Natural killer cell treated with Interleukin-12 subunit alpha and Interleukin-12 subunit beta and Interleukin-15 and Interleukin-18, amount 100 ng/mL, for 72 hours (primary cell): ENCODE results near the gene HNRNPF. TPM values are rescaled to one million over a fixed set of nuclear protein-coding genes. Genes with fewer than 3 reads are reported as not detected.
"Not testable (repeated sequence)": the region's sequence is repeated elsewhere in the genome, so short reads cannot be mapped to it uniquely, and the experiment has no call there.

ENCODE experiments used
- ATAC-seq, 2 donors: fragments of 150-1000 bp; cut with Tn5 transposase in 1 of 2; sonication (Bioruptor Pico), chemical (Tn5 transposase) in 1 of 2; 2 replicates each; pipeline ENCODE4 v1.10.0; 2021
- DNase-seq: peaks from one replicate; pipeline ENCODE4 v3.0.0; 2022; ENCODE audit warnings: low spot score
- H3K27ac Mint-ChIP-seq, 2 donors: 1 replicate in 1 of 2; 2 replicates in 1 of 2; pipeline ENCODE4 v1.8.0; 2022; ENCODE audit warnings: mixed read lengths in 2 of 2, mild to moderate bottlenecking in 1 of 2, moderate library complexity in 1 of 2
- H3K27me3 Mint-ChIP-seq, 2 donors: 1 replicate in 1 of 2; 2 replicates in 1 of 2; pipeline ENCODE4 v1.8.0; 2022; ENCODE audit warnings: mixed read lengths in 2 of 2
- H3K36me3 Mint-ChIP-seq: one replicate; pipeline ENCODE4 v1.8.0; 2022; ENCODE audit warnings: mixed read lengths
- H3K4me1 Mint-ChIP-seq, 2 donors: 1 replicate in 1 of 2; 2 replicates in 1 of 2; pipeline ENCODE4 v1.8.0; 2022; ENCODE audit warnings: low read depth in 2 of 2, mixed read lengths in 2 of 2, mild to moderate bottlenecking in 1 of 2
- H3K4me3 Mint-ChIP-seq: one replicate; pipeline ENCODE4 v1.8.0; 2022; ENCODE audit warnings: mixed read lengths
- H3K9me3 Mint-ChIP-seq: 2 replicates; pipeline ENCODE4 v1.8.0; 2022; ENCODE audit warnings: mixed read lengths
- total RNA-seq, 2 donors: library from RNA; stranded (reverse); gene quantifications; one replicate each; pipeline ENCODE4 v1.2.3, GENCODE V29; 2022

HNRNPF gene, protein sequence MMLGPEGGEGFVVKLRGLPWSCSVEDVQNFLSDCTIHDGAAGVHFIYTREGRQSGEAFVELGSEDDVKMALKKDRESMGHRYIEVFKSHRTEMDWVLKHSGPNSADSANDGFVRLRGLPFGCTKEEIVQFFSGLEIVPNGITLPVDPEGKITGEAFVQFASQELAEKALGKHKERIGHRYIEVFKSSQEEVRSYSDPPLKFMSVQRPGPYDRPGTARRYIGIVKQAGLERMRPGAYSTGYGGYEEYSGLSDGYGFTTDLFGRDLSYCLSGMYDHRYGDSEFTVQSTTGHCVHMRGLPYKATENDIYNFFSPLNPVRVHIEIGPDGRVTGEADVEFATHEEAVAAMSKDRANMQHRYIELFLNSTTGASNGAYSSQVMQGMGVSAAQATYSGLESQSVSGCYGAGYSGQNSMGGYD
- total RNA-seq, result 100 to 1,000 TPM; 340 to 514 TPM

DNA sequence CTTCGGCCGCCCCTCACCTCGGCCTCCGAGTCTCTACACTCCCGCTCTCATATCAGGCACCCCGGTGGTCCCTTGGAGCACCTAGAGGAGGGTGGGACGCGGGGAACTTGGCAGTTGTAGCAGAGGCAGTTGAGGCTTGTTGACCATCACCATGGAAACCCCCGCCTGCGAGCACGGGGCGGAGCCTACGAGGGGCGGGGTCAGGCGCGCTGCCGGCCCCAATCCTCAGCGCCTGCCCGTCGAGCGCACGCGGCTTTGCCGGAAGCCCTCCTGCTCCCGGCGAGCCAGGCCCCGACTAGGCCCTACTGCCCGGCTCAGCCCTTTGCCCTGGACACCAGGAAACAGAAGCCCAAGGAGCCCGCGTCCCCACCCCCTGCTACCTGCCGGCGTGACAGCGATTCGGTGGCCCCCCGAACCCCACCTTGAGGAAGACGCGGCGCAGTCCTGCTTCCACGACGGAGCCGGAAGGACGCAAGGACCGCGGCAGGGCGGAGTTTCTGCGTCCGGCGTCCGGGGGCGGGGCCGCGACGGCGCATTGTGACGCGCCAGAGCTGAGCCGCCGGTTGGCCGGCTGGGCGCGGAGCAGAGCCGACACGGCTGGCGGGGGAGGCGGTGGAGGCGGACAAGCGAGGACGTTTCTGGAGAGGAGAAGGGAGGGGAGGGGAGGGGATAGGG is at the start of gene HNRNPF:
TSS of gene HNRNPF (minus strand) at position 477 of the 675 bp plus-strand sequence. CDS start 21,302 bp downstream, outside the sequence.
- Mint-ChIP-seq H3K36me3 (peaks cover 6% of the 10 kb centered on the region), H3K4me1 (peaks cover 19 to 22% of the 10 kb centered on the region in 2 donors)
- peak; percentile 87 to 91 for ATAC-seq

GRCh38 chr10:43458227-43458626 is 49.2 kb upstream of the HNRNPF start:
- H3K27me3 Mint-ChIP-seq, result no peaks in the 10 kb centered on the region
- no peak overlapping the region for H3K4me3 Mint-ChIP-seq
- peaks cover 4% of the 10 kb centered on the region for H3K36me3 Mint-ChIP-seq
- H3K4me1 Mint-ChIP-seq, result peaks cover 17 to 32% of the 10 kb centered on the region in 2 donors
- peak overlapping the region; percentile 27 to 64 for H3K27ac Mint-ChIP-seq
- ATAC-seq, result no peak
- no peaks in the 10 kb centered on the region for H3K9me3 Mint-ChIP-seq
- DNase-seq, result no peak

More for the DNA sequence above, at the start of gene HNRNPF:
- peak; percentile 97 for DNase-seq
- Mint-ChIP-seq H3K27me3 (no peaks in the 10 kb centered on the region), H3K4me3 (peak within 1 kb of the TSS; percentile 97), H3K27ac (peak within 1 kb of the TSS; percentile 88 to 92), H3K9me3 (no peaks in the 10 kb centered on the region)

- Mint-ChIP-seq H3K27ac (peak overlapping the region; percentile 100), H3K4me1 (peaks cover 28 to 42% of the 10 kb centered on the region in 2 donors), H3K4me3 (peak overlapping the region; percentile 100)
- DNase-seq, H3K27me3 Mint-ChIP-seq, H3K36me3 Mint-ChIP-seq, ATAC-seq, H3K9me3 Mint-ChIP-seq: not testable (repeated sequence)
Measured at GRCh38 chr10:43456561-43456960, 47.6 kb upstream of the HNRNPF start.

DNA sequence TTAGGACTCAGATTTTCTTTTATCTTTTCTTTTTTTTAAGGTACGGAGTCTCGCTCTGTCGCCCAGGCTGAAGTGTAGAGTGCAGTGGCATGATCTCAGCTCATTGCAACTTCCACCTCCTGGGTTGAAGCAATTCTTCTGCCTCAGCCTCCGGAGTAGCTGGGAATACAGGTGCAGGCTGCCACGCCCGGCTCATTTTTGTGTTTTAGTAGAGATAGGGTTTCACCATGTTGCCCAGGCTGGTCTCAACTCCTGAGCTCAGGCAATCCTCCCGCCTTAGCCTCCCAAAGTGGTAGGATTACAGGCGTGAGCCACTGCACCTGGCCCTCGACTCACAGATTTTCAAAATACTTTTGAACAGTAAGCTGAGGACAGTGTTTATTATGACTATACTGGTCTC is 45.0 kb upstream of the HNRNPF start:
- Mint-ChIP-seq H3K4me3 (peak overlapping the region; percentile 100), H3K27ac (peak overlapping the region; percentile 100), H3K4me1 (peaks cover 28 to 42% of the 10 kb centered on the region in 2 donors)
- H3K9me3 Mint-ChIP-seq, H3K27me3 Mint-ChIP-seq, ATAC-seq, H3K36me3 Mint-ChIP-seq, DNase-seq: not testable (repeated sequence)

DNA sequence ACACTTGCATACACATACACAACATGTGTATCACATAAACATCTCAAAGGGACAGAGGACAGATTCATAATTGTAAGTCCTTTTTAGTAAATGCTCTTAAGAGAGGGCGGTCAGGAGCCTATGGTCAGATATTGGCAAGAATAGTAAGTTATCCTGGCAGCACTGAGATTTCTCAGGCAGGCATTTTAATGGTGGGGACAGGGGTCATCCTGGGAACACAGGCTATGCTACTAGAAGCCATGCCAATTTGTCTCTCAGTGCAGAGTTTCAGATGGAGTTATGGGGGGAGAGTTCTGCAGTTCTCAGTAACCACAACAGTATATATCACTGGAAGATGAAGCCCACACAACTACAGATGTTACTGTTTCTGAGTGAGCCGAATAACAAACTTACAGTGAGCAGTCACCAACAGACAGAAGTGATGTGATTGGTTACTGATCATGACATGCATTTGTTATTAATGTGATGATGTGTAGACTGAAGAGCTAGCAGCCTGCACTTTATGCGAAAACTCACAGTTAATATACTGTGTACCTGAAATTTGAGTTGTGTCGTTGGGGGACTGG is 44.4 kb upstream of the HNRNPF start:
- Mint-ChIP-seq H3K9me3 (no peaks in the 10 kb centered on the region), H3K27me3 (no peaks in the 10 kb centered on the region), H3K36me3 (peaks cover 4% of the 10 kb centered on the region), H3K4me1 (peaks cover 28 to 42% of the 10 kb centered on the region in 2 donors), H3K4me3 (peak overlapping the region; percentile 61), H3K27ac (peak overlapping the region; percentile 92 to 100)
- DNase-seq, result no peak
- ATAC-seq, result peak in 1 of 2 donors; percentile 13

- Mint-ChIP-seq H3K27me3 (no peaks in the 10 kb centered on the region), H3K4me3 (peak overlapping the region; percentile 61), H3K36me3 (peaks cover 4% of the 10 kb centered on the region), H3K9me3 (no peaks in the 10 kb centered on the region), H3K27ac (peak overlapping the region; percentile 92 to 100), H3K4me1 (peaks cover 28 to 42% of the 10 kb centered on the region in 2 donors)
- DNase-seq (no peak), ATAC-seq (no peak)
Measured at GRCh38 chr10:43452356-43452914, 43.4 kb upstream of the HNRNPF start.

GRCh38 chr10:43448742-43449141 is 39.8 kb upstream of the HNRNPF start:
- DNase-seq, result no peak
- peaks cover 29 to 34% of the 10 kb centered on the region in 2 donors for H3K4me1 Mint-ChIP-seq
- H3K9me3 Mint-ChIP-seq, result no peaks in the 10 kb centered on the region
- no peak for ATAC-seq
- no peaks in the 10 kb centered on the region for H3K27me3 Mint-ChIP-seq
- no peaks in the 10 kb centered on the region for H3K36me3 Mint-ChIP-seq
- no peak overlapping the region for H3K4me3 Mint-ChIP-seq
- H3K27ac Mint-ChIP-seq, result no peak overlapping the region

DNA sequence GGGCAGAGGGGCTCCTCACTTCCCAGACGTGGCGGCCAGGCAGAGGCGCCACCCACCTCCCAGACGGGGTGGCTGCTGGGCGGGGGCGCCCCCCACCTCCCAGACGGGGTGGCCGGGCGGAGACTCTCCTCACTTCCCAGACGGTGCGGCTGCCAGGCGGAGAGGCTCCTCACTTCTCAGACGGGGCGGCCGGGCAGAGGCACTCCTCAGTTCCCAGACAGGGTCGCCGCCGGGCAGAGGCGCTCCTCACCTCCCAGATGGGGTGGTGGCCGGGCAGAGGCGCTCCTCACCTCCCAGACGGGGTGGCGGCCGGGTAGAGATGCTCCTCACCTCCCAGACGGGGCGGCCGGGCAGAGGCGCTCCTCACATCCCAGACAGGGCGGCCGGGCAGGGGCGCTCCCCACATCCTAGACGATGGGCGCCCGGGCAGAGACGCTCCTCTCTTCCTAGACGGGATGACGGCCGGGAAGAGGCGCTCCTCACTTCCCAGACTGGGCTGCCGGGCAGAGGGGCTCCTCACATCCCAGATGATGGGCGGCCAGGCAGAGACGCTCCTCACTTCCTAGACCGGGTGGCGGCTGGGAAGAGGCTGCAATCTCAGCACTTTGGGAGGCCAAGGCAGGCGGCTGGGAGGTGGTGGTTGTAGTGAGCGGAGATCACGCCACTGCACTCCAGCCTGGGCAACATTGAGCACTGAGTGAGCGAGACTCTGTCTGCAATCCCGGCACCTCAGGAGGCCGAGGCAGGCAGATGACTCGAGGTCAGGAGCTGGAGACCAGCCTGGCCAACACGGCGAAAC is 37.4 kb upstream of the HNRNPF start:
- not testable (repeated sequence) for ATAC-seq, H3K36me3 Mint-ChIP-seq, DNase-seq, H3K27ac Mint-ChIP-seq, H3K9me3 Mint-ChIP-seq, H3K27me3 Mint-ChIP-seq, H3K4me3 Mint-ChIP-seq
- H3K4me1 Mint-ChIP-seq, result peaks cover 9 to 12% of the 10 kb centered on the region in 2 donors

DNA sequence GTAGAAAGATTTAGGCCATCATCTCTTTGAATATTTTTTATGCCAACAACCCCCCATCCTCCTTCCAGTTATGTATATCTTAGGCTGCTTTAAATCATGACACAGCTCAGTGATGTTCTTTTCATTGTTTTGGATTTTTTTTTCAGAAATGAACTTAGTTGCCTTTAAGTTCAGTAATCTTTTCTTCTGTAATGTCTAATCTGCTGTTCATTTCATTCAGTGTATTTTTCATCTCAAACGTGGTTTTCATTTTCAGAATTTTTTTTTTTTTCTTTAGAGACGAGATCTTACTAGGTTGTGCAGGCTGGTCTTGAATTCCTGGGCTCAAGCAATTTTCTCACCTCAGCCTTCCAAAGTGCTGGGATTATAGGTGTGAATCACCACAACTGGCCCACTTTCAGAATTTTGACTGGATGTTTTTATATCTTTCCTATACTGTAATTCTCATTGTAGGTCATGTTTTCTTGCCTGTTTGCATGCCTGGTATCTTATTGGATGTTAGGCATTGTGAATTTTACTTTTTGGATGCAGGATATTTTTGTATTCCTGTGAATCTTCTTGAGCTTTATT is 36.0 kb upstream of the HNRNPF start:
- no peak for DNase-seq
- H3K27me3 Mint-ChIP-seq, result no peaks in the 10 kb centered on the region
- H3K36me3 Mint-ChIP-seq, result no peaks in the 10 kb centered on the region
- H3K4me1 Mint-ChIP-seq, result peaks cover 9 to 12% of the 10 kb centered on the region in 2 donors
- peak overlapping the region; percentile 1 to 78 for H3K27ac Mint-ChIP-seq
- no peaks in the 10 kb centered on the region for H3K9me3 Mint-ChIP-seq
- no peak overlapping the region for H3K4me3 Mint-ChIP-seq
- ATAC-seq, result no peak

DNA sequence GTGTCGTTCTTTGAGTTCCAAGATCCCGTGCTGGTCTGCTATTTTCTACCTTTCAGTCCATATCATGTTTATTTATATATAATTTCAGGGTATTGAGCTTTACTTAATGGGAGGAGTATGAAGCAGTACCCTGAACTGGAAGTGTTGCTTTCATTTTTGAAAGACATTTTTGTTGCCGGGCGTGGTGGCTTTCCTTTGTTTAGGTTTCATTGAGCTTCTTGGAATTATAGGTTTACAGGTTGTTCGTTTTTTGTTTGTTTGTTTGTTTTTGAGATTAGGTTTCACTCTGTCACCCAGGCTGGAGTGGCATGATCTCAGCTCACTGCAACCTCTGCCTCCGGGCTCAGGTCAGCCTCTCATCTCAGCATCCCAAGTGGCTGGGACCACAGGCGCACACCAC is 35.3 kb upstream of the HNRNPF start:
- Mint-ChIP-seq H3K4me3 (peak overlapping the region; percentile 25), H3K4me1 (peaks cover 9 to 12% of the 10 kb centered on the region in 2 donors), H3K27ac (peak overlapping the region; percentile 1 to 78), H3K36me3 (no peaks in the 10 kb centered on the region), H3K27me3 (no peaks in the 10 kb centered on the region), H3K9me3 (no peaks in the 10 kb centered on the region)
- ATAC-seq (no peak), DNase-seq (no peak)

DNA sequence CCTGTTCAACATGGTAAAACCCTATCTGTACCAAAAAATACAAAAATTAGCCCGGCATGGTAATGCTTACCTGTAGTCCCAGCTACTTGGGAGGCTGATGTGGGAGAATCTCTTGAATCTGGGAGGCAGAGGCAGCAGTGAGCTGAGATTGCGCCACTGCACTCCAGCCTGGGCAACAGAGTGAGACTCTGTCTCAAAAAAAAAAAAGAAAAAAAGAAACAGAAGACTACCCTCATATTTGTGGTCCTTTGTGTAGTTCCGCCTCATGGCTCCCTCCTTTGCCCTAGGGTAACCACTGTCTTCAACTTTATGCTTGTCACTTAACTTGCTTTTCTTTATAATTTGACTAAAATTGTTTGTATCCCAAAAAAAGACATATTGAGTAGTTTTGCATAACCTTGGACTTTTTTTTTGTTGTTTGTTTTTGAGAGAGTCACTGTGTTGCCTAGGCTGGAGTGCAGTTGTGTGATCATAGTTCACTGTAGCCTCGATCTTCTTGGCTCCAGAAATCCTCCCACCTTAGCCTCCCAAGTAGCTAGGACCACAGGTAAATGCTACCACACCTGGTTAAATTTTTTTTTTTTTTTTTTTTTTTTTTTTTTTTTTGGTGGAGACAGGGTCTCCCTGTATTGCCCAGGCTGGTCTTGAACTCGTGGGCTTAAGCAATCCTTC is 31.6 kb upstream of the HNRNPF start:
- H3K4me3 Mint-ChIP-seq, result no peak overlapping the region
- ATAC-seq, result no peak
- H3K27me3 Mint-ChIP-seq, result no peaks in the 10 kb centered on the region
- H3K27ac Mint-ChIP-seq, result no peak overlapping the region
- no peaks in the 10 kb centered on the region for H3K9me3 Mint-ChIP-seq
- DNase-seq, result no peak
- H3K36me3 Mint-ChIP-seq, result no peaks in the 10 kb centered on the region
- H3K4me1 Mint-ChIP-seq, result peaks cover 20 to 24% of the 10 kb centered on the region in 2 donors

GRCh38 chr10:43437141-43437870 is 28.3 kb upstream of the HNRNPF start:
- no peak for ATAC-seq
- DNase-seq, result no peak
- peak overlapping the region; percentile 81 to 96 for H3K27ac Mint-ChIP-seq
- no peaks in the 10 kb centered on the region for H3K36me3 Mint-ChIP-seq
- no peaks in the 10 kb centered on the region for H3K27me3 Mint-ChIP-seq
- no peaks in the 10 kb centered on the region for H3K9me3 Mint-ChIP-seq
- H3K4me1 Mint-ChIP-seq, result peaks cover 7 to 14% of the 10 kb centered on the region in 2 donors
- H3K4me3 Mint-ChIP-seq, result peak overlapping the region; percentile 92
